ENCODE measurements around the gene SPOUT1.

Gene SPOUT1

GRCh38 chr9:128824911-128825310 is 4.7 kb downstream of the SPOUT1 start:
- TF ChIP-seq CTCF (IDR thresholded peaks at IDR 0.05; ENCODE audit: control extremely low read depth, extremely low read depth, low read depth, missing control alignments) = no peak
- CTCF ChIA-PET = interaction anchor here (0.5 kb wide), 1 partner anchor 8 kb away, joined by 3 read pairs; no protein-coding TSS in a partner anchor
- DNase-seq (ENCODE audit: extremely low spot score) = no peak
- POLR2A ChIA-PET = interaction anchor here (0.6 kb wide), 1 partner anchor 123 kb away, joined by 3 read pairs; no protein-coding TSS in a partner anchor

- CTCF ChIA-PET = no interaction called here
- no peak for DNase-seq (ENCODE audit: extremely low spot score)
- TF ChIP-seq CTCF (IDR thresholded peaks at IDR 0.05; ENCODE audit: control extremely low read depth, extremely low read depth, low read depth, missing control alignments) = no peak
- POLR2A ChIA-PET = interaction anchor here (0.6 kb wide), 1 partner anchor 62 kb away, joined by 3 read pairs; no protein-coding TSS in a partner anchor
Measured at GRCh38 chr9:128823903-128824406, 5.6 kb downstream of the SPOUT1 start.

GRCh38 chr9:128823362-128823902 is 6.2 kb downstream of the SPOUT1 start:
- CTCF ChIA-PET = no interaction called here
- DNase-seq (ENCODE audit: extremely low spot score) = no peak
- no peak for TF ChIP-seq CTCF (IDR thresholded peaks at IDR 0.05; ENCODE audit: control extremely low read depth, extremely low read depth, low read depth, missing control alignments)
- POLR2A ChIA-PET = interaction anchor here (0.6 kb wide), 1 partner anchor 61 kb away, joined by 3 read pairs; no protein-coding TSS in a partner anchor

GRCh38 chr9:128822407-128823042 is 7.1 kb downstream of the SPOUT1 start:
- POLR2A ChIA-PET = no interaction called here
- TF ChIP-seq CTCF (IDR thresholded peaks at IDR 0.05; ENCODE audit: control extremely low read depth, extremely low read depth, low read depth, missing control alignments) = no peak
- CTCF ChIA-PET = no interaction called here
- no peak for DNase-seq (ENCODE audit: extremely low spot score)

- CTCF ChIA-PET = no interaction called here
- POLR2A ChIA-PET = no interaction called here
- no peak for DNase-seq (ENCODE audit: extremely low spot score)
- TF ChIP-seq CTCF (IDR thresholded peaks at IDR 0.05; ENCODE audit: control extremely low read depth, extremely low read depth, low read depth, missing control alignments) = no peak
Measured at GRCh38 chr9:128821584-128822406, 7.8 kb downstream of the SPOUT1 start.

All from GM10248 (cell line).